ENCODE results near the gene NVL. TPM values are rescaled to one million over a fixed set of nuclear protein-coding genes. Genes with fewer than 3 reads are reported as not detected.

NVL gene
- polyA plus RNA-seq, 1 of the 3 experiments (the other 2 are of a cell fraction): 12.4 TPM

DNA sequence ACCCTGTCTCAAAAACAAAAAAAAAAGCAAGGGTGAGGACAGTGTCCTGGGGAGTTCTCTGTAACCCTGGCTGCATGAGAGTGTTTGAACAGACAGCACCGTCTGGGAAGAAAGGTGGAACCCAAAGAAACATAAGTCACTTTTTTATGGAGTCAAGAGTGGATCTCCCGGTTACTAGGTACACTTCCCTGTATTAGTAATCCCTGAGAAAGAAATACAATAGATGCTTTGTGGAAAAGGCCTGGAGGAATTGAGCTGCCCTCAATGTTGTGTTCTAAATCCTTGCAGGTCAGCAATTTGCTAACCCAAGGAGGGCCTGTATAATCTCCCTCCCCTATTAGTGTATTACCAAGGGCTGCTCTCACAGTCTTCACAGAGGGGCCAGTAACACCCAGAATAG, 130.3 kb downstream of the NVL start:
- no peak for TF ChIP-seq EZH2phosphoT487 (IDR thresholded peaks at IDR 0.05; ENCODE audit: borderline replicate concordance, low read depth)
- TF ChIP-seq ELF1 (IDR thresholded peaks at IDR 0.05): no peak
- no peak for TF ChIP-seq RXRA (IDR thresholded peaks at IDR 0.05; ENCODE audit: borderline replicate concordance, low read depth)
- H3F3A ChIP-seq (replicated peaks; ENCODE audit: insufficient read depth): peaks cover 25% of the 10 kb centered on the region
- CTCF ChIA-PET: no interaction called here
- no peaks in the 10 kb centered on the region for H3K9me3 ChIP-seq
- no peak for DNase-seq
- no peak overlapping the region for H3K9ac ChIP-seq
- WGBS (ENCODE audit: low lambda C conversion rate): 94% methylated on average over 2 of the region's 2 CpGs
- no peaks in the 10 kb centered on the region for H3K9me2 ChIP-seq
- peaks cover 16% of the 10 kb centered on the region in 2 experiments for H3K4me1 ChIP-seq (ENCODE audit: control insufficient read depth in 1 of 2, insufficient read depth in 2 of 2, low read depth in 1 of 2, low read length in 1 of 2)
- H3K4me2 ChIP-seq: no peak overlapping the region
- H3K79me2 ChIP-seq (ENCODE audit: insufficient read depth): no peaks in the 10 kb centered on the region; the same call in 1 of the 2 replicates
- POLR2A ChIA-PET: no interaction called here
- no peaks in the 10 kb centered on the region for H3K27me3 ChIP-seq (ENCODE audit: insufficient read depth)
- no peaks in the 10 kb centered on the region for H4K20me1 ChIP-seq (ENCODE audit: insufficient read depth)
- H2AFZ ChIP-seq (ENCODE audit: low read depth): no peak overlapping the region
- H3K36me3 ChIP-seq (replicated peaks in 1 of 2; ENCODE audit: control insufficient read depth in 1 of 2, insufficient read depth in 2 of 2, low read length in 1 of 2): no peaks in the 10 kb centered on the region
- no peak overlapping the region for H3K4me3 ChIP-seq (ENCODE audit: low read depth in 2 of 2, low read length in 1 of 2)
- no peak overlapping the region for H3K27ac ChIP-seq (ENCODE audit: low read depth in 2 of 2, low read length in 1 of 2)

DNA sequence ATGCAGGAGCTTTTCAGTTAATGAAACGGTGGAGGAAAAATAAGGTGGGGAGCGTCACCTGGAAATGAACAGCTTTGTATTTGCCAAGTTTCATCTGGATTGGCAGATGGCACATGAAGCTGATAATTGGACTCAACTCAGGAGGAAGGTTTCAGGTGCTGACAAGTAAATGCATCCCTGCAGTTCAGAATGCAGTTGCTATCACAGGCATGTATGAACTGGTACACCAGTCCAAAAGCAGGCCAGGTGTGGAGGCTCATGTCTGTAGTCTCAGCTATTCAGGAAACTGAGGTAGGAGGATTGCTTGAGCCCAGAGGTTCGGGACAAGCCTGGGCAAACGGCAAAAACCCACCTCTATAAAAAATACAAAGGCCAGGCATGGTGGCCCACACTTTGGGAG, 131.4 kb downstream of the NVL start:
- POLR2A ChIA-PET: no interaction called here
- H2AFZ ChIP-seq (ENCODE audit: low read depth): no peak overlapping the region
- CTCF ChIA-PET: no interaction called here

More for the DNA sequence above, 131.4 kb downstream of the NVL start:
- Histone ChIP-seq H3K27ac (ENCODE audit: low read depth in 2 of 2, low read length in 1 of 2) (no peak overlapping the region), H3F3A (replicated peaks; ENCODE audit: insufficient read depth) (peaks cover 14% of the 10 kb centered on the region), H3K4me1 (ENCODE audit: control insufficient read depth in 1 of 2, insufficient read depth in 2 of 2, low read depth in 1 of 2, low read length in 1 of 2) (peaks cover 7 to 9% of the 10 kb centered on the region in 2 experiments; a peak in 3 of 4 replicates), H3K79me2 (ENCODE audit: insufficient read depth) (peaks cover 8% of the 10 kb centered on the region), H3K4me3 (ENCODE audit: low read depth in 2 of 2, low read length in 1 of 2) (no peak overlapping the region), H3K9me2 (no peaks in the 10 kb centered on the region), H3K36me3 (replicated peaks in 1 of 2; ENCODE audit: control insufficient read depth in 1 of 2, insufficient read depth in 2 of 2, low read length in 1 of 2) (no peaks in the 10 kb centered on the region), H3K9me3 (no peaks in the 10 kb centered on the region), H4K20me1 (ENCODE audit: insufficient read depth) (no peaks in the 10 kb centered on the region), H3K27me3 (ENCODE audit: insufficient read depth) (no peaks in the 10 kb centered on the region), H3K4me2 (no peak overlapping the region), H3K9ac (no peak overlapping the region)
- no peak for DNase-seq
- 99% methylated on average over 4 of the region's 4 CpGs for WGBS (ENCODE audit: low lambda C conversion rate)
- TF ChIP-seq RFX5 (IDR thresholded peaks at IDR 0.05; ENCODE audit: low read length): no peak
- TF ChIP-seq, protein P1, sequence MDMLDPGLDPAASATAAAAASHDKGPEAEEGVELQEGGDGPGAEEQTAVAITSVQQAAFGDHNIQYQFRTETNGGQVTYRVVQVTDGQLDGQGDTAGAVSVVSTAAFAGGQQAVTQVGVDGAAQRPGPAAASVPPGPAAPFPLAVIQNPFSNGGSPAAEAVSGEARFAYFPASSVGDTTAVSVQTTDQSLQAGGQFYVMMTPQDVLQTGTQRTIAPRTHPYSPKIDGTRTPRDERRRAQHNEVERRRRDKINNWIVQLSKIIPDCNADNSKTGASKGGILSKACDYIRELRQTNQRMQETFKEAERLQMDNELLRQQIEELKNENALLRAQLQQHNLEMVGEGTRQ (IDR thresholded peaks at IDR 0.05; ENCODE audit: borderline replicate concordance, low read depth, low read length): no peak
- TF ChIP-seq, protein P2, sequence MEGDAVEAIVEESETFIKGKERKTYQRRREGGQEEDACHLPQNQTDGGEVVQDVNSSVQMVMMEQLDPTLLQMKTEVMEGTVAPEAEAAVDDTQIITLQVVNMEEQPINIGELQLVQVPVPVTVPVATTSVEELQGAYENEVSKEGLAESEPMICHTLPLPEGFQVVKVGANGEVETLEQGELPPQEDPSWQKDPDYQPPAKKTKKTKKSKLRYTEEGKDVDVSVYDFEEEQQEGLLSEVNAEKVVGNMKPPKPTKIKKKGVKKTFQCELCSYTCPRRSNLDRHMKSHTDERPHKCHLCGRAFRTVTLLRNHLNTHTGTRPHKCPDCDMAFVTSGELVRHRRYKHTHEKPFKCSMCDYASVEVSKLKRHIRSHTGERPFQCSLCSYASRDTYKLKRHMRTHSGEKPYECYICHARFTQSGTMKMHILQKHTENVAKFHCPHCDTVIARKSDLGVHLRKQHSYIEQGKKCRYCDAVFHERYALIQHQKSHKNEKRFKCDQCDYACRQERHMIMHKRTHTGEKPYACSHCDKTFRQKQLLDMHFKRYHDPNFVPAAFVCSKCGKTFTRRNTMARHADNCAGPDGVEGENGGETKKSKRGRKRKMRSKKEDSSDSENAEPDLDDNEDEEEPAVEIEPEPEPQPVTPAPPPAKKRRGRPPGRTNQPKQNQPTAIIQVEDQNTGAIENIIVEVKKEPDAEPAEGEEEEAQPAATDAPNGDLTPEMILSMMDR (IDR thresholded peaks at IDR 0.05): no peak
- no peak for TF ChIP-seq SMC3 (IDR thresholded peaks at IDR 0.05; ENCODE audit: low read depth, low read length)
- no peak for TF ChIP-seq NRF1 (IDR thresholded peaks at IDR 0.05; ENCODE audit: low read depth, low read length)
- TF ChIP-seq, protein P3, sequence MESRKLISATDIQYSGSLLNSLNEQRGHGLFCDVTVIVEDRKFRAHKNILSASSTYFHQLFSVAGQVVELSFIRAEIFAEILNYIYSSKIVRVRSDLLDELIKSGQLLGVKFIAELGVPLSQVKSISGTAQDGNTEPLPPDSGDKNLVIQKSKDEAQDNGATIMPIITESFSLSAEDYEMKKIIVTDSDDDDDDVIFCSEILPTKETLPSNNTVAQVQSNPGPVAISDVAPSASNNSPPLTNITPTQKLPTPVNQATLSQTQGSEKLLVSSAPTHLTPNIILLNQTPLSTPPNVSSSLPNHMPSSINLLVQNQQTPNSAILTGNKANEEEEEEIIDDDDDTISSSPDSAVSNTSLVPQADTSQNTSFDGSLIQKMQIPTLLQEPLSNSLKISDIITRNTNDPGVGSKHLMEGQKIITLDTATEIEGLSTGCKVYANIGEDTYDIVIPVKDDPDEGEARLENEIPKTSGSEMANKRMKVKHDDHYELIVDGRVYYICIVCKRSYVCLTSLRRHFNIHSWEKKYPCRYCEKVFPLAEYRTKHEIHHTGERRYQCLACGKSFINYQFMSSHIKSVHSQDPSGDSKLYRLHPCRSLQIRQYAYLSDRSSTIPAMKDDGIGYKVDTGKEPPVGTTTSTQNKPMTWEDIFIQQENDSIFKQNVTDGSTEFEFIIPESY (IDR thresholded peaks at IDR 0.05; ENCODE audit: borderline replicate concordance, low read depth): no peak
- no peak for TF ChIP-seq RCOR1 (IDR thresholded peaks at IDR 0.05; ENCODE audit: low read length)
- no peak for TF ChIP-seq JUND (IDR thresholded peaks at IDR 0.05)
- no peak for TF ChIP-seq RXRA (IDR thresholded peaks at IDR 0.05; ENCODE audit: borderline replicate concordance, low read depth)
- no peak for TF ChIP-seq FOXJ3 (CRISPR knock-in tag; IDR thresholded peaks at IDR 0.05)
- no peak for TF ChIP-seq POLR2AphosphoS5 (IDR thresholded peaks at IDR 0.05; ENCODE audit: low read depth, low read length)

Measured in SK-N-SH (cell line).